ENCODE data around the gene ORM2. TPM values are rescaled to one million over a fixed set of nuclear protein-coding genes. Genes with fewer than 3 reads are reported as not detected.
"Not testable (repeated sequence)": the region's sequence is repeated elsewhere in the genome, so short reads cannot be mapped to it uniquely, and the experiment has no call there.

The ORM2 gene
- total RNA-seq, 1 donor from 2014 or later, result 0.64 TPM

- peak in 1 of 2 donors; percentile 33 for DNase-seq (ENCODE audit: low spot score in 2 of 2)
- intact Hi-C loops (cut with DNase I), result no loop called here
- no peaks in the 10 kb centered on the region for H3K27me3 ChIP-seq
- H3K27ac ChIP-seq, result no peak overlapping the region
- no peaks in the 10 kb centered on the region for H3K9me3 ChIP-seq
- no peaks in the 10 kb centered on the region for H3K36me3 ChIP-seq
- H3K4me1 ChIP-seq, result no peaks in the 10 kb centered on the region
- TF ChIP-seq CTCF (IDR thresholded peaks at IDR 0.05), result no peak
- no peak overlapping the region for H3K4me3 ChIP-seq
These were observed 10.5 kb upstream of the ORM2 start for GRCh38 chr9:114319147-114319546.

- DNase-seq (ENCODE audit: low spot score in 2 of 2); intact Hi-C loops (cut with DNase I): not testable (repeated sequence)
These were observed 9.0 kb upstream of the ORM2 start for GRCh38 chr9:114320710-114321109.

GRCh38 chr9:114321759-114322158 is 7.9 kb upstream of the ORM2 start:
- DNase-seq (ENCODE audit: low spot score in 2 of 2), result no peak
- Histone ChIP-seq H3K36me3 (no peaks in the 10 kb centered on the region), H3K4me1 (no peaks in the 10 kb centered on the region), H3K27ac (no peak overlapping the region), H3K27me3 (no peaks in the 10 kb centered on the region), H3K4me3 (no peak overlapping the region), H3K9me3 (no peaks in the 10 kb centered on the region)
- TF ChIP-seq CTCF (IDR thresholded peaks at IDR 0.05), result no peak
- intact Hi-C loops (cut with DNase I), result no loop called here

More at GRCh38 chr9:114320710-114321109, 9.0 kb upstream of the ORM2 start:
- not testable (repeated sequence) for H3K27ac ChIP-seq, H3K4me3 ChIP-seq, H3K27me3 ChIP-seq, H3K4me1 ChIP-seq, H3K36me3 ChIP-seq, H3K9me3 ChIP-seq

- H3K27me3 ChIP-seq; H3K4me1 ChIP-seq; H3K27ac ChIP-seq; H3K36me3 ChIP-seq; H3K9me3 ChIP-seq; DNase-seq (ENCODE audit: low spot score in 2 of 2); intact Hi-C loops (cut with DNase I); H3K4me3 ChIP-seq: not testable (repeated sequence)
These were observed 7.4 kb upstream of the ORM2 start for GRCh38 chr9:114322160-114322818.

DNA sequence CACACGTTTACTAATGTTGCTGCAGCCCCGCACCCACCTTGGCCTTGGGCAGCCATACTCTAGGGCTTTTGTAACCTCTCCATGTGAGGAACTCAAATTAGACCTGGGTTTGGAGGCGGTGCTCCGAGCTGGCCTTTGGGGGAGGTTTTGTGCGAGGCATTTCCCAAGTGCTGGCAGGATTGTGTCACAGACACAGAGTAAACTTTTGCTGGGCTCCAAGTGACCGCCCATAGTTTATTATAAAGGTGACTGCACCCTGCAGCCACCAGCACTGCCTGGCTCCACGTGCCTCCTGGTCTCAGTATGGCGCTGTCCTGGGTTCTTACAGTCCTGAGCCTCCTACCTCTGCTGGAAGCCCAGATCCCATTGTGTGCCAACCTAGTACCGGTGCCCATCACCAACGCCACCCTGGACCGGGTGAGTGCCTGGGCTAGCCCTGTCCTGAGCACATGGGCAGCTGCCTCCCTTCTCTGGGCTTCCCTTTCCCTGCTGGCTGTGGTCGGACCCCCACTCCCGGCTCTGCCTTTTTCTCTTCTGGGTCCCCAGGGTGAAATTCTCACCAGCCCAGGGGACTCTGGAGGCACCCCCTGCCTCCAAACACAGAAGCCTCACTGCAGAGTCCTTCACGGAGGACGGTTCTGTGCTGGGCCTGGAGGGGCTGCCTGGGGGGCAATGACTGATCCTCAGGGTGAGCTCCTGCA is 6.7 kb upstream of the ORM2 start, which contains the start of gene ORM1:
TSS of gene ORM1 (plus strand) at position 268 of the 701 bp plus-strand sequence. CDS start at position 304, 36 bp downstream.
- H3K4me3 ChIP-seq; H3K27me3 ChIP-seq; H3K9me3 ChIP-seq; DNase-seq (ENCODE audit: low spot score in 2 of 2); intact Hi-C loops (cut with DNase I); H3K4me1 ChIP-seq; H3K36me3 ChIP-seq; H3K27ac ChIP-seq: not testable (repeated sequence)

DNA sequence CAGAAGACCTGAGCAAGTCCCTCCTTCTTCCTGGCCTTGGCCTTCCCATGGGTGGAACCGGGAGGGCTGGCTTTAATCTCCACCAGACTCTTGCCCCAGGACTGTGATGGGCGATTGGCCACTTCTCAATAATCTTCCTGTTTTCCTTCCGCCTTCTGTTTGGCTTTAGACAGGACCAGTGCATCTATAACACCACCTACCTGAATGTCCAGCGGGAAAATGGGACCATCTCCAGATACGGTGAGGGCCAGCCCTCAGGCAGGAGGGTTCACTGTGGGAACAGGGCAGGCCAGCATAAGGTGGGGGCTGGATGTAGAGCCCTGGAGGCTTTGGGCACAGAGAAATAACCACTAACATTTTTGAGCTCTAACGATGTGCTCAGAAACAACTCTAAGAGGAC is 5.8 kb upstream of the ORM2 start:
- H3K27ac ChIP-seq; H3K36me3 ChIP-seq; intact Hi-C loops (cut with DNase I); DNase-seq (ENCODE audit: low spot score in 2 of 2); H3K4me3 ChIP-seq; H3K27me3 ChIP-seq; H3K4me1 ChIP-seq; H3K9me3 ChIP-seq: not testable (repeated sequence)

DNA sequence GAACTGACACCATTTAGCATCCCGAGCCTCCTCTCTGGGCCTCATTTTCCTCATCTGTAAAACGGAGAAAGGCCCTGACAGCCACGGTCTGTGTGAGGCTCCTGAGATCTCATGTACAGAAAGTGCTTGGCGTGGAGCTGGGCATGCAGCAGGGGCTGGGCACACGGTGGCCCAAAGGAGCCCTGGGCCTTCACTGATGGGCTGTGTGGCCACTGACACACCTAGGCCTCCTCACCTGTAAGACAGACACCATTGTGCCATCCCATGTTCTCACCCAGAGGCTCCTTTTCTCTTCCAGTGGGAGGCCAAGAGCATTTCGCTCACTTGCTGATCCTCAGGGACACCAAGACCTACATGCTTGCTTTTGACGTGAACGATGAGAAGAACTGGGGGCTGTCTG is 5.2 kb upstream of the ORM2 start:
- Histone ChIP-seq H3K27me3 (no peaks in the 10 kb centered on the region), H3K27ac (no peak overlapping the region), H3K4me3 (no peak overlapping the region), H3K9me3 (no peaks in the 10 kb centered on the region), H3K4me1 (no peaks in the 10 kb centered on the region), H3K36me3 (no peaks in the 10 kb centered on the region)
- TF ChIP-seq CTCF (IDR thresholded peaks at IDR 0.05), result no peak
- intact Hi-C loops (cut with DNase I), result no loop called here
- no peak for DNase-seq (ENCODE audit: low spot score in 2 of 2)

- intact Hi-C loops (cut with DNase I); H3K36me3 ChIP-seq: not testable (repeated sequence)
These were observed 4.7 kb upstream of the ORM2 start for GRCh38 chr9:114324965-114325364.

DNA sequence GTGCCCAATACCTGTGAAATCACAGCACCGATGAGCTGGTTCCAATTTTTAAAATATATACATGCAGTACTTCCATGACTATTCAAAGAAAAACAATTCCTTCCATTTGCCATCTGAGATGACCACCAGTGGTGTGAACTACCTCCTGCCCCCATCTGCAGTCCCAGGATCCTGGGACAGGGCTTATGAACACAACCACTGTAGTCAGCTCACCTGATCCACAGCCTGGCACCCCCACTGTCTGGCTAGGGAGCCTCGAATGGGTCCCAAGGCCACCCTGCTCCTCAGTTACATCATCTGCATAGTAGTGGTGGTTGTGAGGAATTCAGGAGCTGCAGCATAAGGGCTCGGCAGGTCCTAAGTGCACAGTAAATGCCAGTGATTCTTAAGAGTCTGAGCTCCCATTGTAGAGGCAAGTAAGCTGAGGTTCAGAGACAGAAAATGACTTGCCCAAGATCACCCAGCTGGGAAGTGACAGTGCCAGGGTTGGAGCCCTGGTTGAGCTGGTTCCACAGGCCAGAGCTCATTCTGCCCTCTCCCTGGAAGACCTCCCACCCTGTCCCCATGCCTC is 3.9 kb upstream of the ORM2 start:
- H3K27me3 ChIP-seq; H3K27ac ChIP-seq; intact Hi-C loops (cut with DNase I); H3K36me3 ChIP-seq; H3K9me3 ChIP-seq; H3K4me3 ChIP-seq; H3K4me1 ChIP-seq; DNase-seq (ENCODE audit: low spot score in 2 of 2): not testable (repeated sequence)

More at GRCh38 chr9:114324965-114325364, 4.7 kb upstream of the ORM2 start:
- DNase-seq (ENCODE audit: low spot score in 2 of 2); H3K27me3 ChIP-seq; H3K4me1 ChIP-seq; H3K27ac ChIP-seq; H3K9me3 ChIP-seq; H3K4me3 ChIP-seq: not testable (repeated sequence)

Measured in ascending aorta (tissue), 2 donors.